ENCODE measurements around the gene CCBE1. TPM values are rescaled to one million over a fixed set of nuclear protein-coding genes. Genes with fewer than 3 reads are reported as not detected.

CCBE1 gene
- polyA plus RNA-seq, 1 of the 3 experiments (the other 2 are of a cell fraction), result 5.0 TPM

DNA sequence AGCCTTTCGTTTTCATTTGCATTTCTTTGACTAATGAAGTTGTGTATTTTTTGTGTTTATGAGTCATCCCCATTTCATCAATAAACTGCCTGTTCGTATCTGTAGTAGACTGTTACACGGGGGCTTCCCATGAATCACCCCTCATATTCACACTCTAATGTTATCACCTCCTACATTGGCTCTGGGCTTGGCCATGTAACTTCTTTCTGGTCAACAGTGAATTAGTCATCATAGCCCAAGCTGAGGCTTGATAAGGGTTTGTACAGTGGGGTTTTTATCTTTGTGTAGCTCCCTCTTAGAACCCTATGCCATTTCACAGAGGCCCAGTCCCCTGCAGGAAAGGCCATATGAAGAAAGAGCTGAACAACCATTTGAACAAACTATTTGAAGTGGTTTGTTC, 151.0 kb downstream of the CCBE1 start:
- CTCF ChIA-PET, result interaction anchor here (2.2 kb wide), 1 partner anchor 87 kb away, joined by 7 read pairs; no protein-coding TSS in a partner anchor
- no peak overlapping the region for H3K9ac ChIP-seq

DNA sequence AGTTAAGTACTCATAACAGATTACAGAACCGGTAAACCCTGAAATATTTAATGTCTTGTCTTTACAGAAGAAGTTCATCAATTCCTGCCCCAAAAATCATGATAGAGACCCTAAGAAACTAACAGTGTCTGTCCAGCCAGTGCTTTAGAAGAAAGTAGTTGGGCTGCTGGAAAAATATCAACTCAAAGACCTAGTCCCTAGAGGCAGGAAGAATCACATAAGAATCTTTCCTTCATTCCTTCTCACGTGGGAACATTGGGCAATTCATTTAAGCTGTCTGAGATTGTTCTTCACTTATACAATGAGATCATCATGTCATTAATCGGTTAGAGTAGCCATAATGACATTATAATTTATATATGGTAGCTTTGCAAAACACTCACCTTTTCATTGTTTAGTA, 156.4 kb downstream of the CCBE1 start:
- H3K27ac ChIP-seq (ENCODE audit: low read depth in 2 of 2, low read length in 1 of 2), result no peak overlapping the region
- TF ChIP-seq RFX5 (IDR thresholded peaks at IDR 0.05; ENCODE audit: low read length), result no peak
- TF ChIP-seq EP300 (IDR thresholded peaks at IDR 0.05; ENCODE audit: borderline replicate concordance in 1 of 2, low read depth in 1 of 2, low read length in 1 of 2), result no peak
- no peak for TF ChIP-seq TCF12 (IDR thresholded peaks at IDR 0.05)
- no peak for TF ChIP-seq NFIC (IDR thresholded peaks at IDR 0.05; ENCODE audit: borderline replicate concordance)
- no peak for TF ChIP-seq GABPA (IDR thresholded peaks at IDR 0.05; ENCODE audit: low read depth)
- TF ChIP-seq, protein P1, sequence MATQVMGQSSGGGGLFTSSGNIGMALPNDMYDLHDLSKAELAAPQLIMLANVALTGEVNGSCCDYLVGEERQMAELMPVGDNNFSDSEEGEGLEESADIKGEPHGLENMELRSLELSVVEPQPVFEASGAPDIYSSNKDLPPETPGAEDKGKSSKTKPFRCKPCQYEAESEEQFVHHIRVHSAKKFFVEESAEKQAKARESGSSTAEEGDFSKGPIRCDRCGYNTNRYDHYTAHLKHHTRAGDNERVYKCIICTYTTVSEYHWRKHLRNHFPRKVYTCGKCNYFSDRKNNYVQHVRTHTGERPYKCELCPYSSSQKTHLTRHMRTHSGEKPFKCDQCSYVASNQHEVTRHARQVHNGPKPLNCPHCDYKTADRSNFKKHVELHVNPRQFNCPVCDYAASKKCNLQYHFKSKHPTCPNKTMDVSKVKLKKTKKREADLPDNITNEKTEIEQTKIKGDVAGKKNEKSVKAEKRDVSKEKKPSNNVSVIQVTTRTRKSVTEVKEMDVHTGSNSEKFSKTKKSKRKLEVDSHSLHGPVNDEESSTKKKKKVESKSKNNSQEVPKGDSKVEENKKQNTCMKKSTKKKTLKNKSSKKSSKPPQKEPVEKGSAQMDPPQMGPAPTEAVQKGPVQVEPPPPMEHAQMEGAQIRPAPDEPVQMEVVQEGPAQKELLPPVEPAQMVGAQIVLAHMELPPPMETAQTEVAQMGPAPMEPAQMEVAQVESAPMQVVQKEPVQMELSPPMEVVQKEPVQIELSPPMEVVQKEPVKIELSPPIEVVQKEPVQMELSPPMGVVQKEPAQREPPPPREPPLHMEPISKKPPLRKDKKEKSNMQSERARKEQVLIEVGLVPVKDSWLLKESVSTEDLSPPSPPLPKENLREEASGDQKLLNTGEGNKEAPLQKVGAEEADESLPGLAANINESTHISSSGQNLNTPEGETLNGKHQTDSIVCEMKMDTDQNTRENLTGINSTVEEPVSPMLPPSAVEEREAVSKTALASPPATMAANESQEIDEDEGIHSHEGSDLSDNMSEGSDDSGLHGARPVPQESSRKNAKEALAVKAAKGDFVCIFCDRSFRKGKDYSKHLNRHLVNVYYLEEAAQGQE (IDR thresholded peaks at IDR 0.05; ENCODE audit: low read depth, low read length), result no peak
- TF ChIP-seq FOSL2 (IDR thresholded peaks at IDR 0.05; ENCODE audit: borderline replicate concordance, low read depth), result no peak
- TF ChIP-seq, protein P2, sequence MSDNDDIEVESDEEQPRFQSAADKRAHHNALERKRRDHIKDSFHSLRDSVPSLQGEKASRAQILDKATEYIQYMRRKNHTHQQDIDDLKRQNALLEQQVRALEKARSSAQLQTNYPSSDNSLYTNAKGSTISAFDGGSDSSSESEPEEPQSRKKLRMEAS (IDR thresholded peaks at IDR 0.05; ENCODE audit: low read depth), result no peak
- no peak for TF ChIP-seq SMC3 (IDR thresholded peaks at IDR 0.05; ENCODE audit: low read depth, low read length)
- no peak for TF ChIP-seq MXI1 (IDR thresholded peaks at IDR 0.05; ENCODE audit: low read depth, low read length)
- TF ChIP-seq SIN3A (IDR thresholded peaks at IDR 0.05; ENCODE audit: borderline replicate concordance, low read depth, low read length), result no peak

More for the DNA sequence above, 151.0 kb downstream of the CCBE1 start:
- Histone ChIP-seq H3K36me3 (replicated peaks in 1 of 2; ENCODE audit: control insufficient read depth in 1 of 2, insufficient read depth in 2 of 2, low read length in 1 of 2) (no peaks in the 10 kb centered on the region), H3F3A (replicated peaks; ENCODE audit: insufficient read depth) (no peaks in the 10 kb centered on the region), H3K9me3 (no peaks in the 10 kb centered on the region), H4K20me1 (ENCODE audit: insufficient read depth) (no peaks in the 10 kb centered on the region), H3K27ac (ENCODE audit: low read depth in 2 of 2, low read length in 1 of 2) (no peak overlapping the region), H3K79me2 (ENCODE audit: insufficient read depth) (no peaks in the 10 kb centered on the region), H3K27me3 (ENCODE audit: insufficient read depth) (no peaks in the 10 kb centered on the region), H3K4me1 (ENCODE audit: control insufficient read depth in 1 of 2, insufficient read depth in 2 of 2, low read depth in 1 of 2, low read length in 1 of 2) (peaks cover 0 to 25% of the 10 kb centered on the region in 2 experiments; a peak in 3 of 4 replicates), H3K9me2 (no peaks in the 10 kb centered on the region), H2AFZ (ENCODE audit: low read depth) (no peak overlapping the region), H3K4me3 (ENCODE audit: low read depth in 2 of 2, low read length in 1 of 2) (no peak overlapping the region), H3K4me2 (no peak overlapping the region)
- 58% methylated on average over 3 of the region's 3 CpGs for WGBS (ENCODE audit: low lambda C conversion rate)
- no peak for DNase-seq
- POLR2A ChIA-PET, result no interaction called here
- TF ChIP-seq, protein P3, sequence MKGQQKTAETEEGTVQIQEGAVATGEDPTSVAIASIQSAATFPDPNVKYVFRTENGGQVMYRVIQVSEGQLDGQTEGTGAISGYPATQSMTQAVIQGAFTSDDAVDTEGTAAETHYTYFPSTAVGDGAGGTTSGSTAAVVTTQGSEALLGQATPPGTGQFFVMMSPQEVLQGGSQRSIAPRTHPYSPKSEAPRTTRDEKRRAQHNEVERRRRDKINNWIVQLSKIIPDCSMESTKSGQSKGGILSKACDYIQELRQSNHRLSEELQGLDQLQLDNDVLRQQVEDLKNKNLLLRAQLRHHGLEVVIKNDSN (IDR thresholded peaks at IDR 0.05; ENCODE audit: borderline replicate concordance, low read depth), result no peak
- no peak for TF ChIP-seq JUND (IDR thresholded peaks at IDR 0.05)
- TF ChIP-seq, protein P4, sequence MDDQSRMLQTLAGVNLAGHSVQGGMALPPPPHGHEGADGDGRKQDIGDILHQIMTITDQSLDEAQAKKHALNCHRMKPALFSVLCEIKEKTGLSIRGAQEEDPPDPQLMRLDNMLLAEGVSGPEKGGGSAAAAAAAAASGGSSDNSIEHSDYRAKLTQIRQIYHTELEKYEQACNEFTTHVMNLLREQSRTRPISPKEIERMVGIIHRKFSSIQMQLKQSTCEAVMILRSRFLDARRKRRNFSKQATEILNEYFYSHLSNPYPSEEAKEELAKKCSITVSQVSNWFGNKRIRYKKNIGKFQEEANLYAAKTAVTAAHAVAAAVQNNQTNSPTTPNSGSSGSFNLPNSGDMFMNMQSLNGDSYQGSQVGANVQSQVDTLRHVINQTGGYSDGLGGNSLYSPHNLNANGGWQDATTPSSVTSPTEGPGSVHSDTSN (IDR thresholded peaks at IDR 0.05), result no peak
- TF ChIP-seq, protein P5, sequence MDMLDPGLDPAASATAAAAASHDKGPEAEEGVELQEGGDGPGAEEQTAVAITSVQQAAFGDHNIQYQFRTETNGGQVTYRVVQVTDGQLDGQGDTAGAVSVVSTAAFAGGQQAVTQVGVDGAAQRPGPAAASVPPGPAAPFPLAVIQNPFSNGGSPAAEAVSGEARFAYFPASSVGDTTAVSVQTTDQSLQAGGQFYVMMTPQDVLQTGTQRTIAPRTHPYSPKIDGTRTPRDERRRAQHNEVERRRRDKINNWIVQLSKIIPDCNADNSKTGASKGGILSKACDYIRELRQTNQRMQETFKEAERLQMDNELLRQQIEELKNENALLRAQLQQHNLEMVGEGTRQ (IDR thresholded peaks at IDR 0.05; ENCODE audit: borderline replicate concordance, low read depth, low read length), result no peak
- TF ChIP-seq RCOR1 (IDR thresholded peaks at IDR 0.05; ENCODE audit: low read length), result no peak
- TF ChIP-seq RFX5 (IDR thresholded peaks at IDR 0.05; ENCODE audit: low read length), result no peak
- TF ChIP-seq, protein P6, sequence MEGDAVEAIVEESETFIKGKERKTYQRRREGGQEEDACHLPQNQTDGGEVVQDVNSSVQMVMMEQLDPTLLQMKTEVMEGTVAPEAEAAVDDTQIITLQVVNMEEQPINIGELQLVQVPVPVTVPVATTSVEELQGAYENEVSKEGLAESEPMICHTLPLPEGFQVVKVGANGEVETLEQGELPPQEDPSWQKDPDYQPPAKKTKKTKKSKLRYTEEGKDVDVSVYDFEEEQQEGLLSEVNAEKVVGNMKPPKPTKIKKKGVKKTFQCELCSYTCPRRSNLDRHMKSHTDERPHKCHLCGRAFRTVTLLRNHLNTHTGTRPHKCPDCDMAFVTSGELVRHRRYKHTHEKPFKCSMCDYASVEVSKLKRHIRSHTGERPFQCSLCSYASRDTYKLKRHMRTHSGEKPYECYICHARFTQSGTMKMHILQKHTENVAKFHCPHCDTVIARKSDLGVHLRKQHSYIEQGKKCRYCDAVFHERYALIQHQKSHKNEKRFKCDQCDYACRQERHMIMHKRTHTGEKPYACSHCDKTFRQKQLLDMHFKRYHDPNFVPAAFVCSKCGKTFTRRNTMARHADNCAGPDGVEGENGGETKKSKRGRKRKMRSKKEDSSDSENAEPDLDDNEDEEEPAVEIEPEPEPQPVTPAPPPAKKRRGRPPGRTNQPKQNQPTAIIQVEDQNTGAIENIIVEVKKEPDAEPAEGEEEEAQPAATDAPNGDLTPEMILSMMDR (IDR thresholded peaks at IDR 0.05), result no peak
- no peak for TF ChIP-seq FOSL2 (IDR thresholded peaks at IDR 0.05; ENCODE audit: borderline replicate concordance, low read depth)
- TF ChIP-seq FOXJ3 (CRISPR knock-in tag; IDR thresholded peaks at IDR 0.05), result no peak
- TF ChIP-seq YY1 (IDR thresholded peaks at IDR 0.05; ENCODE audit: low read depth), result no peak

More for the DNA sequence above, 156.4 kb downstream of the CCBE1 start:
- WGBS (ENCODE audit: low lambda C conversion rate), result 58% methylated on average over 3 of the region's 3 CpGs
- Histone ChIP-seq H3K4me1 (ENCODE audit: control insufficient read depth in 1 of 2, insufficient read depth in 2 of 2, low read depth in 1 of 2, low read length in 1 of 2) (peaks cover 0 to 2% of the 10 kb centered on the region in 2 experiments; a peak in 1 of 4 replicates), H3K79me2 (ENCODE audit: insufficient read depth) (no peaks in the 10 kb centered on the region), H3K9me3 (no peaks in the 10 kb centered on the region), H3F3A (replicated peaks; ENCODE audit: insufficient read depth) (no peaks in the 10 kb centered on the region), H3K36me3 (replicated peaks in 1 of 2; ENCODE audit: control insufficient read depth in 1 of 2, insufficient read depth in 2 of 2, low read length in 1 of 2) (peaks cover 0 to 5% of the 10 kb centered on the region in 2 experiments), H2AFZ (ENCODE audit: low read depth) (no peak overlapping the region), H3K27me3 (ENCODE audit: insufficient read depth) (no peaks in the 10 kb centered on the region), H3K9me2 (no peaks in the 10 kb centered on the region), H3K9ac (no peak overlapping the region), H4K20me1 (ENCODE audit: insufficient read depth) (no peaks in the 10 kb centered on the region), H3K4me3 (ENCODE audit: low read depth in 2 of 2, low read length in 1 of 2) (no peak overlapping the region), H3K4me2 (no peak overlapping the region)
- ChIA-PET CTCF (no interaction called here), POLR2A (no interaction called here)
- no peak for DNase-seq
